ENCODE measurements around the gene TRDMT1.

- no peak for TF ChIP-seq CTCF (IDR thresholded peaks at IDR 0.05)
- TF ChIP-seq POLR2A (IDR thresholded peaks at IDR 0.05), result no peak
Measured at GRCh38 chr10:17234431-17234945, 33.0 kb upstream of the TRDMT1 start.

Data from adrenal gland (tissue), 5 donors.